ENCODE data around the gene TCF4. TPM values are rescaled to one million over a fixed set of nuclear protein-coding genes. Genes with fewer than 3 reads are reported as not detected.

TCF4 gene
- total and polyA plus RNA-seq, 2 donors (not counting 1 experiment from before 2014, with no cell fraction given) = 68.5 to 353 TPM

DNA sequence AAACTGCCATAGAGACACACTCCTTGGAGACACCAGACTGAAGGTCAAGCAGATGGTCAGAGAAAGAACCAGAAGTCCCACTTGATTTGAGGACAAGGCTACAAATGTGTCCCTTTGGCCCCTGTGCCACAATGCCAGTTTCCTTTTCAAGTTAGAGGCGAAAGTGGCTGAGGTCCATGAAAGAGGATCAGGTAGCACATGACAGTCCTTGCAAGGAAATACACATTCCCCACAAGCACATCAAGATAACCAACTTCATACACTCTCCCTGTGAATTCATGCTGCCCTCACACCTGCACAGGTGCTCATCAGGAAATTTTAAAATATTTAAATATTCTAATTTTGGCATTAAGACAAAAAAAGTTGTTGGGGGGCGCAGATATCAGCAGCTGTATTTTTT is 218.6 kb downstream of the TCF4 start:
- Histone ChIP-seq H3K27me3 (replicated peaks in 1 of 4; ENCODE audit: control extremely low read depth in 1 of 4, control insufficient read depth in 3 of 4, insufficient read depth in 4 of 4, low read length in 3 of 4) (no peaks in the 10 kb centered on the region), H3K27ac (ENCODE audit: low read length in 2 of 2) (no peak overlapping the region), H3K4me3 (ENCODE audit: control extremely low read depth in 1 of 5, extremely low read depth in 1 of 5, insufficient read depth in 1 of 5, low read depth in 2 of 5, low read length in 4 of 5) (no peak overlapping the region), H3K36me3 (replicated peaks in 1 of 2; ENCODE audit: control extremely low read depth in 1 of 2, control insufficient read depth in 1 of 2, extremely low read depth in 1 of 2, insufficient read depth in 2 of 2, low read length in 1 of 2) (no peaks in the 10 kb centered on the region), H3K9me3 (ENCODE audit: control extremely low read depth in 1 of 3, control insufficient read depth in 2 of 3, insufficient read depth in 1 of 3, low read length in 2 of 3) (peaks cover 0 to 5% (median 0%) of the 10 kb centered on the region in 3 donors), H2AFZ (ENCODE audit: insufficient read depth, low read depth, low read length, poor library complexity, severe bottlenecking) (no peak overlapping the region), H4K20me1 (ENCODE audit: control insufficient read depth, insufficient read depth, low read length, poor library complexity, severe bottlenecking) (no peaks in the 10 kb centered on the region), H3K4me1 (ENCODE audit: control insufficient read depth in 2 of 2, insufficient read depth in 2 of 2, low read length in 2 of 2) (no peaks in the 10 kb centered on the region), H3K9ac (ENCODE audit: low read length) (no peak overlapping the region), H3K79me2 (ENCODE audit: control insufficient read depth, insufficient read depth, low read length) (peaks cover 45% of the 10 kb centered on the region), H3K4me2 (replicated peaks; ENCODE audit: low read depth, low read length, poor library complexity, severe bottlenecking) (no peak overlapping the region)
- H3K4me3 Mint-ChIP-seq = no peak overlapping the region
- ChIA-PET CTCF (interaction anchor here (0.7 to 1.1 kb wide), 2 partner anchors 15 to 26 kb away, joined by 3 read pairs; no protein-coding TSS in a partner anchor), POLR2A (no interaction called here)
- no peak overlapping the region for H3K27ac Mint-ChIP-seq
- H3K27me3 Mint-ChIP-seq = no peaks in the 10 kb centered on the region
- no peak for DNase-seq
- no peak for ATAC-seq (ENCODE audit: low read depth)
- H3K9me3 Mint-ChIP-seq (ENCODE audit: insufficient read depth) = no peaks in the 10 kb centered on the region
- H3K4me1 Mint-ChIP-seq = no peaks in the 10 kb centered on the region
- WGBS (ENCODE audit: insufficient coverage) = 100% methylated on average over 1 of the region's 2 CpGs
- intact Hi-C loops (cut with micrococcal nuclease) = no loop called here
- TF ChIP-seq, protein P1, sequence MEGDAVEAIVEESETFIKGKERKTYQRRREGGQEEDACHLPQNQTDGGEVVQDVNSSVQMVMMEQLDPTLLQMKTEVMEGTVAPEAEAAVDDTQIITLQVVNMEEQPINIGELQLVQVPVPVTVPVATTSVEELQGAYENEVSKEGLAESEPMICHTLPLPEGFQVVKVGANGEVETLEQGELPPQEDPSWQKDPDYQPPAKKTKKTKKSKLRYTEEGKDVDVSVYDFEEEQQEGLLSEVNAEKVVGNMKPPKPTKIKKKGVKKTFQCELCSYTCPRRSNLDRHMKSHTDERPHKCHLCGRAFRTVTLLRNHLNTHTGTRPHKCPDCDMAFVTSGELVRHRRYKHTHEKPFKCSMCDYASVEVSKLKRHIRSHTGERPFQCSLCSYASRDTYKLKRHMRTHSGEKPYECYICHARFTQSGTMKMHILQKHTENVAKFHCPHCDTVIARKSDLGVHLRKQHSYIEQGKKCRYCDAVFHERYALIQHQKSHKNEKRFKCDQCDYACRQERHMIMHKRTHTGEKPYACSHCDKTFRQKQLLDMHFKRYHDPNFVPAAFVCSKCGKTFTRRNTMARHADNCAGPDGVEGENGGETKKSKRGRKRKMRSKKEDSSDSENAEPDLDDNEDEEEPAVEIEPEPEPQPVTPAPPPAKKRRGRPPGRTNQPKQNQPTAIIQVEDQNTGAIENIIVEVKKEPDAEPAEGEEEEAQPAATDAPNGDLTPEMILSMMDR (IDR thresholded peaks at IDR 0.05) = no peak
- TF ChIP-seq EZH2 (IDR thresholded peaks at IDR 0.05; ENCODE audit: borderline replicate concordance, insufficient read depth, low read depth, low read length, poor library complexity, severe bottlenecking) = no peak

DNA sequence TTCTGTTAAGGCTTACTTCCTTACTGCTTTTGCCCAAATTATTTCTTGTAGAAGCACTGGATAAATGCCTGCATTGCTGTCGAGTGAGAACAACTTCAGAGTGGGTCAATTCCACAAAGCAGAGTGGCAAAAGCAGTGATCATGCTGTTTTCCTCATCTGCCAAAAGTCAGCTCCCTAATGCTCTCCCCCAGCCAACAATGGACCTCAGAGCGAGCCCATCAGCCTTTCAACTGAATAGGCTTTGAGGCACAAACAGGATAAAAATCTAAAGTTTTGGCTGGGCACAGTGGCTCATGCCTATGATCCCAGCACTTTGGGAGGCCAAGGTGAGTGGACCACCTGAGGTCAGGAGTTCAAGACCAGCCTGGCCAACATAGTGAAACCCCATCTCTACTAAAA is 222.7 kb downstream of the TCF4 start:
- CTCF ChIA-PET = no interaction called here
- Histone ChIP-seq H3K4me1 (ENCODE audit: control insufficient read depth in 2 of 2, insufficient read depth in 2 of 2, low read length in 2 of 2) (no peaks in the 10 kb centered on the region), H3K27ac (ENCODE audit: low read length in 2 of 2) (no peak overlapping the region), H2AFZ (ENCODE audit: insufficient read depth, low read depth, low read length, poor library complexity, severe bottlenecking) (no peak overlapping the region), H4K20me1 (ENCODE audit: control insufficient read depth, insufficient read depth, low read length, poor library complexity, severe bottlenecking) (no peaks in the 10 kb centered on the region), H3K9ac (ENCODE audit: low read length) (no peak overlapping the region), H3K79me2 (ENCODE audit: control insufficient read depth, insufficient read depth, low read length) (peaks cover 30% of the 10 kb centered on the region), H3K27me3 (replicated peaks in 1 of 4; ENCODE audit: control extremely low read depth in 1 of 4, control insufficient read depth in 3 of 4, insufficient read depth in 4 of 4, low read length in 3 of 4) (no peaks in the 10 kb centered on the region), H3K36me3 (replicated peaks in 1 of 2; ENCODE audit: control extremely low read depth in 1 of 2, control insufficient read depth in 1 of 2, extremely low read depth in 1 of 2, insufficient read depth in 2 of 2, low read length in 1 of 2) (no peaks in the 10 kb centered on the region), H3K9me3 (ENCODE audit: control extremely low read depth in 1 of 3, control insufficient read depth in 2 of 3, insufficient read depth in 1 of 3, low read length in 2 of 3) (peaks cover 0 to 3% (median 1%) of the 10 kb centered on the region in 3 donors), H3K4me3 (ENCODE audit: control extremely low read depth in 1 of 5, extremely low read depth in 1 of 5, insufficient read depth in 1 of 5, low read depth in 2 of 5, low read length in 4 of 5) (no peak overlapping the region), H3K4me2 (replicated peaks; ENCODE audit: low read depth, low read length, poor library complexity, severe bottlenecking) (no peak overlapping the region)
- WGBS (ENCODE audit: insufficient coverage) = 100% methylated on average over 2 of the region's 2 CpGs
- no peak overlapping the region for H3K4me3 Mint-ChIP-seq
- DNase-seq (no peak), ATAC-seq (ENCODE audit: low read depth) (no peak)
- POLR2A ChIA-PET = no interaction called here
- peaks cover 5% of the 10 kb centered on the region for H3K9me3 Mint-ChIP-seq (ENCODE audit: insufficient read depth)
- intact Hi-C loops (cut with micrococcal nuclease) = no loop called here
- H3K27me3 Mint-ChIP-seq = no peaks in the 10 kb centered on the region
- H3K27ac Mint-ChIP-seq = no peak overlapping the region
- peaks cover 11% of the 10 kb centered on the region for H3K4me1 Mint-ChIP-seq
- TF ChIP-seq, protein P1 (IDR thresholded peaks at IDR 0.05) = no peak
- TF ChIP-seq EZH2 (IDR thresholded peaks at IDR 0.05; ENCODE audit: borderline replicate concordance, insufficient read depth, low read depth, low read length, poor library complexity, severe bottlenecking) = no peak

All from B cell (primary cell).